H9 (cell line): Measurements from ENCODE around the gene NSL1. TPM values are rescaled to one million over a fixed set of nuclear protein-coding genes. Genes with fewer than 3 reads are reported as not detected.

Experiments
- DNase-seq: peaks from one replicate; pipeline ENCODE4 v3.0.0-alpha.2; 2017
- H2AFZ ChIP-seq: one replicate; pipeline ENCODE4 v1.6.1; 2013; ENCODE audit warnings: mild to moderate bottlenecking, low read length, control low read depth, moderate library complexity
- H2AK5ac ChIP-seq: 2 replicates; pipeline ENCODE4 v1.6.1; 2013; ENCODE audit warnings: low read length, control low read depth, mixed read lengths; ENCODE audit not compliant: insufficient read length
- H2BK120ac ChIP-seq: one replicate; pipeline ENCODE4 v1.6.1; 2013; ENCODE audit warnings: low read depth, mild to moderate bottlenecking, low read length, control low read depth, inconsistent platforms; ENCODE audit not compliant: poor library complexity, severe bottlenecking
- H2BK12ac ChIP-seq: 2 replicates; pipeline ENCODE4 v1.6.1; 2013; ENCODE audit warnings: low read length, control low read depth, mixed read lengths, low read depth; ENCODE audit not compliant: insufficient read length
- H2BK15ac ChIP-seq: 2 replicates; pipeline ENCODE4 v1.6.1; 2013; ENCODE audit warnings: low read depth, low read length, control low read depth
- H2BK20ac ChIP-seq: one replicate; pipeline ENCODE4 v1.6.1; 2013; ENCODE audit warnings: low read depth, mild to moderate bottlenecking, low read length, control low read depth, inconsistent platforms; ENCODE audit not compliant: poor library complexity, severe bottlenecking
- H2BK5ac ChIP-seq: 2 replicates; pipeline ENCODE4 v1.6.1; 2013; ENCODE audit warnings: low read length, control low read depth, mixed read lengths; ENCODE audit not compliant: insufficient read length
- H3K14ac ChIP-seq: 2 replicates; pipeline ENCODE4 v1.6.1; 2013; ENCODE audit warnings: low read length, control low read depth; ENCODE audit not compliant: insufficient read depth
- H3K18ac ChIP-seq: 2 replicates; pipeline ENCODE4 v1.6.1; 2013; ENCODE audit warnings: low read depth, mild to moderate bottlenecking, mixed read lengths, low read length, control low read depth; ENCODE audit not compliant: insufficient read length
- H3K23ac ChIP-seq: 2 replicates; pipeline ENCODE4 v1.6.1; 2013; ENCODE audit warnings: low read length, control low read depth, mixed read lengths, low read depth; ENCODE audit not compliant: insufficient read length
- H3K23me2 ChIP-seq: 2 replicates; pipeline ENCODE4 v1.6.1; 2013; ENCODE audit warnings: low read depth, mild to moderate bottlenecking, mixed read lengths, low read length, control low read depth; ENCODE audit not compliant: insufficient read length, poor library complexity, severe bottlenecking
- H3K27ac ChIP-seq: 2 replicates; pipeline ENCODE4 v1.5.1; 2013; ENCODE audit warnings: low read length, control low read depth, mixed read lengths, low read depth; ENCODE audit not compliant: insufficient read length
- H3K27me3 ChIP-seq: 2 replicates; pipeline ENCODE4 v1.6.1; 2013; ENCODE audit warnings: low read length, control low read depth, inconsistent platforms; ENCODE audit not compliant: insufficient read depth
- H3K4ac ChIP-seq: 2 replicates; pipeline ENCODE4 v1.6.1; 2013; ENCODE audit warnings: low read depth, mild to moderate bottlenecking, control low read depth, inconsistent platforms, low read length, moderate library complexity
- H3K4me1 ChIP-seq: 2 replicates; pipeline ENCODE4 v1.6.1; 2013; ENCODE audit warnings: low read length, control low read depth, inconsistent platforms; ENCODE audit not compliant: insufficient read depth
- H3K4me2 ChIP-seq: 2 replicates; pipeline ENCODE4 v1.6.1; 2013; ENCODE audit warnings: low read length, control low read depth, mixed read lengths; ENCODE audit not compliant: insufficient read length, insufficient read depth
- H3K56ac ChIP-seq: 2 replicates; pipeline ENCODE4 v1.6.1; 2013; ENCODE audit warnings: low read depth, mild to moderate bottlenecking, mixed read lengths, low read length, control low read depth; ENCODE audit not compliant: insufficient read length
- H3K79me1 ChIP-seq: 2 replicates; pipeline ENCODE4 v1.6.1; 2013; ENCODE audit warnings: low read depth, mild to moderate bottlenecking, moderate library complexity, low read length, control low read depth, inconsistent platforms; ENCODE audit not compliant: insufficient read depth, poor library complexity, severe bottlenecking
- H3K79me2 ChIP-seq: 2 replicates; pipeline ENCODE4 v1.6.1; 2013; ENCODE audit warnings: low read length, control low read depth, inconsistent platforms; ENCODE audit not compliant: insufficient read depth
- H3K9ac ChIP-seq: 2 replicates; pipeline ENCODE4 v1.6.1; 2013; ENCODE audit warnings: low read length, control low read depth, mixed read lengths; ENCODE audit not compliant: insufficient read length; ENCODE audit errors: extremely low read depth
- H3K9me3 ChIP-seq: one replicate; pipeline ENCODE4 v1.6.1; 2013; ENCODE audit warnings: low read depth, low read length, inconsistent platforms; ENCODE audit not compliant: control insufficient read depth
- H3T11ph ChIP-seq: one replicate; pipeline ENCODE4 v1.6.1; 2013; ENCODE audit warnings: mild to moderate bottlenecking, low read length, control low read depth, inconsistent platforms
- H4K20me1 ChIP-seq: one replicate; pipeline ENCODE4 v1.6.1; 2013; ENCODE audit not compliant: control insufficient read depth, insufficient read length, insufficient read depth
- H4K5ac ChIP-seq: 2 replicates; pipeline ENCODE4 v1.6.1; 2013; ENCODE audit warnings: low read depth, mild to moderate bottlenecking, mixed read lengths, low read length, control low read depth; ENCODE audit not compliant: insufficient read length
- H4K8ac ChIP-seq: replicated peaks from 2 replicates; pipeline ENCODE4 v1.6.1; 2013; ENCODE audit warnings: low read length, control low read depth, mixed read lengths, low read depth; ENCODE audit not compliant: insufficient read length
- H4K91ac ChIP-seq: 2 replicates; pipeline ENCODE4 v1.6.1; 2013; ENCODE audit warnings: low read depth, mild to moderate bottlenecking, moderate library complexity, mixed read lengths, low read length, control low read depth; ENCODE audit not compliant: insufficient read length
- H3K27ac Mint-ChIP-seq, 3 experiments: 2 replicates in 2 of 3; 3 replicates in 1 of 3; pipeline ENCODE4 v1.8.0; 2020 to 2021; ENCODE audit warnings: mixed read lengths in 3 of 3, mild to moderate bottlenecking in 1 of 3, moderate library complexity in 1 of 3
- H3K27me3 Mint-ChIP-seq: 2 replicates; pipeline ENCODE4 v1.8.0; 2021; ENCODE audit warnings: low read depth, mild to moderate bottlenecking, moderate library complexity, mixed read lengths
- H3K36me3 Mint-ChIP-seq, 3 experiments: 2 replicates in 2 of 3; 3 replicates in 1 of 3; pipeline ENCODE4 v1.8.0; 2020 to 2021; ENCODE audit warnings: low read depth in 3 of 3, mixed read lengths in 3 of 3; ENCODE audit not compliant: insufficient read depth in 1 of 3
- H3K4me1 Mint-ChIP-seq, 2 experiments: 2 replicates each; pipeline ENCODE4 v1.8.0; 2020; ENCODE audit warnings: mixed read lengths in 2 of 2
- H3K4me3 Mint-ChIP-seq, 2 experiments: 2 replicates in 1 of 2; 3 replicates in 1 of 2; pipeline ENCODE4 v1.8.0; 2020 to 2021; ENCODE audit warnings: mild to moderate bottlenecking in 2 of 2, mixed read lengths in 2 of 2, moderate library complexity in 1 of 2
- H3K9me3 Mint-ChIP-seq, 2 experiments: 2 replicates in 1 of 2; 3 replicates in 1 of 2; pipeline ENCODE4 v1.8.0; 2020; ENCODE audit warnings: mild to moderate bottlenecking in 2 of 2, mixed read lengths in 2 of 2, moderate library complexity in 1 of 2
- WGBS: extraction: QIAGEN DNeasy Blood & Tissue Kit; methylation state at CpG from one replicate; pipeline ENCODE4 v1.1.7; 2013; ENCODE audit warnings: missing lambda C conversion rate, low lambda C conversion rate, mixed read lengths; ENCODE audit not compliant: insufficient read length; ENCODE audit errors: extremely low coverage; 5-methylcytosine and 5-hydroxymethylcytosine counted together
- total RNA-seq: library from RNA; stranded (reverse); gene quantifications from 2 replicates; pipeline ENCODE4 v1.2.1, GENCODE V29; 2021
- TF ChIP-seq, protein P1 (sequence below): fragments of 200-600 bp; sonication (generic); conservative IDR thresholded peaks from 3 replicates; pipeline ENCODE4 v1.8.0; 2021; ENCODE audit warnings: antibody characterized with exemption, mild to moderate bottlenecking

The NSL1 gene
- total RNA-seq, 1 experiment from 2014 or later = 49.3 TPM

DNA sequence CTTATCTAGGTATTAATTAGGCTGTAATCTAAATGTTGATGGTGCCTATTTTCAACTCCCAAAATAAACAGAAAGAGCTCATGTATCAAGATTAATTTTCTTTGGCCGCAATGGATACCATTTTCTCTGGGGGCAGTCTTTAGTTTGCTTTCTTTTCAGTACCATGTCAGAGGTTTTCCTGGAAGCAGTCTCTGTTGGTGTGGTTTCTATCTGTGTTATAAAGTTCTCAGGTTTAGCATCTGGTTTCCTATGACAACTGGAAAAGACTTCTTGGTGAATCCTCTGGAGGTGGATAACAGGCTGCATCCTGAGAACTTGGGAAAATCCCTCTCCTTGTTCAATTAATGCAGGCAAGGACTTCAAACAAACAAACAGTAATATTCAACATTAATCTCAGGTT lies 53.2 kb downstream of the NSL1 start:
- Histone ChIP-seq H3K18ac (no peak overlapping the region), H3K79me1 (no peaks in the 10 kb centered on the region), H3K14ac (no peak overlapping the region), H2BK120ac (no peak overlapping the region), H4K20me1 (no peaks in the 10 kb centered on the region), H3K27ac (no peak overlapping the region), H2BK5ac (no peak overlapping the region), H3K9ac (no peak overlapping the region), H3K9me3 (no peaks in the 10 kb centered on the region), H2AFZ (no peak overlapping the region), H2BK15ac (no peak overlapping the region), H3K56ac (no peak overlapping the region), H3K79me2 (no peaks in the 10 kb centered on the region), H2BK12ac (no peak overlapping the region), H3T11ph (no peak overlapping the region), H2BK20ac (no peak overlapping the region), H3K4me1 (no peaks in the 10 kb centered on the region), H3K4me2 (no peak overlapping the region), H3K23ac (no peak overlapping the region), H4K5ac (no peak overlapping the region), H3K4ac (no peak overlapping the region), H4K8ac (no peak overlapping the region), H3K23me2 (no peaks in the 10 kb centered on the region), H2AK5ac (no peak overlapping the region), H4K91ac (no peak overlapping the region), H3K27me3 (no peaks in the 10 kb centered on the region)
- Mint-ChIP-seq H3K9me3 (no peaks in the 10 kb centered on the region; a peak in 1 of 5 replicates), H3K4me1 (no peaks in the 10 kb centered on the region), H3K27ac (0 out of 7 replicates have a peak overlapping the region, but pooled peaks of 1 of the 3 experiments have one; percentile 25), H3K36me3 (peaks cover 11 to 24% (median 22%) of the 10 kb centered on the region in 3 experiments), H3K27me3 (no peaks in the 10 kb centered on the region), H3K4me3 (no peak overlapping the region)
- DNase-seq = no peak
- no CpG with 5 or more reads among the region's 1 CpG for WGBS
- TF ChIP-seq, protein P1, sequence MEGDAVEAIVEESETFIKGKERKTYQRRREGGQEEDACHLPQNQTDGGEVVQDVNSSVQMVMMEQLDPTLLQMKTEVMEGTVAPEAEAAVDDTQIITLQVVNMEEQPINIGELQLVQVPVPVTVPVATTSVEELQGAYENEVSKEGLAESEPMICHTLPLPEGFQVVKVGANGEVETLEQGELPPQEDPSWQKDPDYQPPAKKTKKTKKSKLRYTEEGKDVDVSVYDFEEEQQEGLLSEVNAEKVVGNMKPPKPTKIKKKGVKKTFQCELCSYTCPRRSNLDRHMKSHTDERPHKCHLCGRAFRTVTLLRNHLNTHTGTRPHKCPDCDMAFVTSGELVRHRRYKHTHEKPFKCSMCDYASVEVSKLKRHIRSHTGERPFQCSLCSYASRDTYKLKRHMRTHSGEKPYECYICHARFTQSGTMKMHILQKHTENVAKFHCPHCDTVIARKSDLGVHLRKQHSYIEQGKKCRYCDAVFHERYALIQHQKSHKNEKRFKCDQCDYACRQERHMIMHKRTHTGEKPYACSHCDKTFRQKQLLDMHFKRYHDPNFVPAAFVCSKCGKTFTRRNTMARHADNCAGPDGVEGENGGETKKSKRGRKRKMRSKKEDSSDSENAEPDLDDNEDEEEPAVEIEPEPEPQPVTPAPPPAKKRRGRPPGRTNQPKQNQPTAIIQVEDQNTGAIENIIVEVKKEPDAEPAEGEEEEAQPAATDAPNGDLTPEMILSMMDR = no peak
